ENCODE results near the gene NPAS3.
A peak's percentile ranks its signal among the peaks of the same experiment; 100 is the strongest.

Gene NPAS3

GRCh38 chr14:33273978-33274377 lies 335.3 kb downstream of the NPAS3 start:
- no peak for DNase-seq

- DNase-seq, result no peak
These were observed 337.2 kb downstream of the NPAS3 start for GRCh38 chr14:33275879-33276278.

- no peak for DNase-seq
These were observed 341.2 kb downstream of the NPAS3 start for GRCh38 chr14:33279865-33280264.

- no peak for DNase-seq
These were observed 342.0 kb downstream of the NPAS3 start for GRCh38 chr14:33280646-33281045.

DNA sequence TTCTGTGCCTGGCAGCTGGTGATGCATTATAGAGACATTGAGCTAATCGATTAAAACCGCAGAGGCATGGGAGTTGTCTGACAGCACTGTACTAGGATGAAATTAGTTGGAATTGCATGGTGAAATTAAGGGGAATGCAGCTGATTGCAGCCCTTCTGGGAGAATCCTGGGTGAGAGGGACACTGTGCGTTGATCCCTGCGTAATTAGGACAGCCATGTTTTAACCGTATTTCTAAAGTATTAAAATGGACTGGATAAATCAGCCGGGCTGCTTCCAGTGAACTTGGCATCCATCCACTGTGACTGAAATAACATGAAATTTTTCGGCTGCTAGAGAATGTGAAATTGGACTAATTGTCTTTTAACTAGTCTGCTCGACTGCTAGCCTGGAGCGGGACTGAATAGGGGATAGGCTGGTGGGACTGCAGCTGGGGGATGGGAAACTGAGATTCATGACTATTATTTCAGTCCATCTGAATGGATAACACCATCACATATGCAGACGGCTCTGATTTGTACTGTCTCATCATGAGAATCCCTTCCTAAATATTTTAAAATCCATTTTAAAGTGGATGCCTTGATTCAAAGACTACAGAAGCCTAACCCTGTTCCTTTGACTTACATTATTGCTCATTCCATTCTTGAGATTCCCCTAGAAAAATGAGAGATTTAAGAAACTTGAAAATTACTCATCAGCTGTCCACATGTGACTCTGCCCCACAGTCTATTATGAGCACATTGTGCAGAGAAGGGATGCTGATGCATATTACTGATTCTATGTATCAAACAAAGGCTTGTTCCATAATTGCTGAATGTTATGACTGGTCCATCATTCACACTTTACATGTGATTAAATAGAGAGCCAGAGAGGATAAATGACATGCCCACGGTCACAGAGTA lies 343.9 kb downstream of the NPAS3 start:
- no peak for DNase-seq

DNA sequence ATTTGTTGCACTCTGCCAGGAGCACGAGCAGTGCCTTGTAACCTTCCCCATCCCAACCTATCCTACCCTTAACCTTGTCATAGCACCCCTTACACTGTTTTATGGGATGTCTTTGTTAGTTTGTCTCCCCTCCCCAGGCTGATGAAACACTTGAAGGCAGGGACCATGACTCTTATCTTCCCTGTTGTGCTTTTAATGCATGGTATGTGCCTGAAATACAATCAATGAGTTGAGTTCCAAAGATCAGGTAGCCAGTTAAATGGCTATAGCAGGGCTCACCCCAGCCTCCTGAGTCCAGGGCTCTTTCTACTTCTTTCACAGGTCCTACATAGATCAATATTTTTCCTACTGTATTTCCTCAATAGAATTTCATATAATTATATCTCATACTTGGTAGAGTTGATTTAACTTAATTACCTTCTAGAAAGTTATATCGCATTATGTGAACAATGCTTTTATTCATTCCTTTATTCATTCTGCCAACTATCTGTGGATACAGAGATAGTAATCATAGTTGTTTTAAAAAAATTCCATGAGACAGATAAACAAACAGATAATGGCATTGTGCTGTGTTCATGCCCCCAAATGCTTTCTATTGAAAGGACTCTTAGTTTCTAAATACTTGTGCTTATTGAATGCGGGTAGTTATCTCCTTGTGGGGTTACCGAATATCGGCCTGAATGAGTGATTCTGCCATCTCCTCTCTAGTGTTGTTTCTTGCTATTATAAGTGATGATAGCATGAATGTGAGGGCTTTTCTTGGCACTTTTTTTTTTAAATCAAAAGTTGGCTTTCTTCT lies 347.4 kb downstream of the NPAS3 start:
- no peak for DNase-seq

GRCh38 chr14:33287189-33287588 lies 348.5 kb downstream of the NPAS3 start:
- no peak for DNase-seq

DNA sequence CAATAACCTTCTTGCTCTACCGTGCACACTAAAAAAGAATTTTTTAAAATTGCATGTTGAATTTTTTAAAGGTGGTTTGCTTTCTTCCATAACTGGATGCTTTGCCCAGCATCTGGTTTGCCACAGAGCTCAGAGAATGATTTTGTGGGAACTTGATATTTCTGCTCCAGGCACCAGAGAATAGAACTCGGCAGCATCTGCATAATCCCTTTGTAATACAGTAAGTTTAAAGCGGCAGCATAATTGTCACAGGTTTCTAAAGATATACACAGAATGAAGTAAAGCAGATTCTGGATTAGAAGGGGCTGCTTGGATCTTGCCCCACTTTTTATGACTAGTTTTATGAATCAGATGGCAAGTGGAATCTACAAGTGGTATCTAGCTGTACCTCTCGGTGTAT lies 352.0 kb downstream of the NPAS3 start:
- DNase-seq, result no peak

- DNase-seq, result no peak
These were observed 352.9 kb downstream of the NPAS3 start for GRCh38 chr14:33291529-33292104.

DNA sequence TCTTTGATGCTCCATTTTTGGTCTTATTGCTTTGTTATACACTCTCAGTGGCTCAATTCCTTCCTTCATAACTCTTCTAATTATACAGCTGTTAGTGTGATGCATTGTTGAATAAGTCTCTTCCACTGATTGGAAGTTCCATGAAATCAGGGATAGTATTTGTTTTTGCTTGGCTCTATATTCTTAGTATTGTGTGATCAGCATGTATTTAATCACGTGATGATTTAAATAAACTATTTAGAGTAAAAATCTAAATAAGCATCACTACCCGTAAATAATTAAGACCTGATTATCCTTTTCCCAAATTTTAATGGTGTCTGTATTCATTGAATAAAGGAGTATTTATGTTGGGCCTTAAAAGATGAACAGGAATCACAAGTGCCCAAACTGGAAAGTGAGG lies 355.7 kb downstream of the NPAS3 start:
- no peak for DNase-seq

DNA sequence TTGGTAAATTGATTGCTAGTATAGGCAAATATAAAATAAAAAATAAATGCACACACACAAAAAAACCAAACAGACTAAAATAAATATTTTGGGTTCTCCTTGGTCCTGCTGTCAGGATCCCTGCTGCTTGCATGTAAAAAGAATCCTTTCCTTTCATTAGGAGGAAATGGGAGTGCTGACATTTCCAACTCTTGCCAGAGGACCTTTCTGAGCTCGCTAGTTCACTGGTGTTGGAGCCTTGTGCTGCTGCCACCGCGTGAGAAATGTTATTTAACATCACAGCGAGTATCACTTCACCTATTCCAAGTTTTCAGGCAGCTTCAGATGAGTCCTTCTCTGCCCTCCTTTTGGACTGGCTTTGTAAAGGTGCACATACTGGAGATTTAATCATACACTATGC lies 358.9 kb downstream of the NPAS3 start:
- no peak for DNase-seq

GRCh38 chr14:33307691-33308251 lies 369.1 kb downstream of the NPAS3 start:
- DNase-seq, result peak; percentile 28

GRCh38 chr14:33309106-33309505 lies 370.4 kb downstream of the NPAS3 start:
- DNase-seq, result no peak

GRCh38 chr14:33315217-33315616 lies 376.5 kb downstream of the NPAS3 start:
- no peak for DNase-seq

DNA sequence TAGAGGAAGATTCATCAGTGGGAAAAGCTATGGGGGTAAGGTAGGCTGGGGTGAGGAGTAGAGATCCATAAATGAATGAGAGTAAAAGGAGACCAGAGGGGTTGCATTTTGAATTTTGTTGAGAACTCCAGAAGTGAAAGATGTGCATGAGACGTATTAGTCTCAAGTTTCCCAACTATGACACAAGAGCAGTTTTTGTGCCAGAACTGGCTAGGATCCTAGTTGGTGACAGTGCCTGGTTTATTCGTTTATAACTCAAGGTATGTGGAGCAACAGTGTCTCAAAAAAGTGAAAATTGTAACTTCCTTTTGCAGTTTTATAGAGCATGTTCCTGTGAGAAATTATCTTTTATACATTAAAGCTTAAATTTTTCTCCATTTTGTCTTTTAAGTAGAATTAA lies 377.0 kb downstream of the NPAS3 start:
- DNase-seq, result no peak

- no peak for DNase-seq
These were observed 379.0 kb downstream of the NPAS3 start for GRCh38 chr14:33317675-33318074.

GRCh38 chr14:33323979-33324378 lies 385.3 kb downstream of the NPAS3 start:
- DNase-seq, result no peak

GRCh38 chr14:33331176-33331949 lies 392.7 kb downstream of the NPAS3 start:
- no peak for DNase-seq

- no peak for DNase-seq
These were observed 393.8 kb downstream of the NPAS3 start for GRCh38 chr14:33332497-33332896.

DNA sequence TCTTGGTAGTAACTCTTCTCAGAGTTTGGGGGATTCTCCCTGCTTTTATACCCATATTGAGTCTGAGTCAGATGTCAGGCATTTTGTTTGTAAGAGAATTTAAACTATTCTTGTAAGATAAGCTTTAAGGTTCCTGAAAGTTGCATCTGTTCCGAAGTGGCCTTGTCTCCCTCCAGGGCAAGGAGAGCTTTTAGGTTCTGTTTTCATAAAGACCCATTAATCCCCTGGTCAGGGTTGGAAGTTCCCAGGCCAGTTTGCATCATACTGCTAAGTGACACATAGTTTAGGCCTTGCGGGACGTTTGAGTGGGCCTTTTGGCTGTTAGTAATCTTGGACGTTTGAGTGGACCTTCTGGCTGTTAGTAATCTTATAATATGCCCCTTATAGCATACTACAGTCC lies 396.7 kb downstream of the NPAS3 start:
- no peak for DNase-seq

- no peak for DNase-seq
These were observed 403.8 kb downstream of the NPAS3 start for GRCh38 chr14:33342299-33342974.

DNA sequence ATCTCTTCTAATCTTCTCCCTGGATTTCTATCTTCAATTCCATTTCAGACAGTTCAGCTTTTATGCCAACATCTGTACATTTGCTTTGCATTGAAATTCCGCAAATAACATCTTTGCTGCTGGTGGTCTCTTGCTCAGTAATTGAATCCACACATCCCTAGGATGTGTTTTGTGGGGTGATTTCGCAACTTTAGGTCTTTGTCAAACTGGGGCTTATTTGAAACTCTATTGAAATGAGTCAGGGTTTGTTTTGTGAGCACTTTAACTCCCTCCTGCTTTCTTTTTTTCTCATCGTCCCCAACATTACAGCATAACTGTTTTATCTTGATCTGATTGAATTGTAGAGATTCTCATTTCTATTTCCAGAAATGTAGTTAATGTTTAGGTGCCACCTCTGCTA lies 404.3 kb downstream of the NPAS3 start:
- DNase-seq, result no peak

Measured in NCI-H524 treated with DMSO at 0.1 percent for 48 hours (cell line).